Mucosa of descending colon (tissue), 3 donors: ENCODE results near the gene MAT1A. TPM values are rescaled to one million over a fixed set of nuclear protein-coding genes. Genes with fewer than 3 reads are reported as not detected.

Source experiments
- ATAC-seq: fragments of 200-7000 bp; cut with Tn5 transposase; one replicate; pipeline ENCODE4 v1.9.1; 2020; ENCODE audit warnings: mild to moderate bottlenecking, moderate library complexity
- DNase-seq, 3 donors: peaks; one replicate each; pipeline ENCODE4 v3.0.0-alpha.2; 2020
- H3K36me3 ChIP-seq: fragments of 200-600 bp; one replicate; pipeline ENCODE4 v1.8.0; 2021; ENCODE audit warnings: low read depth, mild to moderate bottlenecking
- H3K4me1 ChIP-seq: fragments of 200-600 bp; one replicate; pipeline ENCODE4 v1.8.0; 2021; ENCODE audit warnings: low read depth, mild to moderate bottlenecking
- H3K4me3 ChIP-seq: fragments of 200-600 bp; one replicate; pipeline ENCODE4 v1.8.0; 2021; ENCODE audit warnings: mild to moderate bottlenecking
- H3K9me3 ChIP-seq: fragments of 200-600 bp; one replicate; pipeline ENCODE4 v1.8.0; 2021; ENCODE audit warnings: mild to moderate bottlenecking
- CTCF ChIP-seq: fragments of 200-600 bp; IDR thresholded peaks from one replicate; pipeline ENCODE4 v1.8.0; 2022; ENCODE audit warnings: antibody characterized with exemption, mild to moderate bottlenecking
- intact Hi-C, 2 donors: fragments of 100-400 bp; cut with DNase I in 1 of 2; cut with micrococcal nuclease in 1 of 2; formaldehyde crosslinking; loops; one replicate each; pipeline versions ENCODE4 v1.11.0 to v1.11.1; 2022; cut with DNase I, micrococcal nuclease
- total RNA-seq, 3 donors: library from RNA; stranded (reverse); fragmentation: NEBNext Ultra II Directional in 2 of 3; extraction: Animal tissue kit (Norgen Biotek cat#: 25700) in 2 of 3; gene quantifications; one replicate each; pipeline versions ENCODE4 v1.2.1 to v1.2.4, GENCODE V29; 2021 to 2023
- donor health status: DM: no; HTN: no; CAD: no; lungs with moderate emphysema.
- donor health status: DM: no; HTN: no; CAD: no.
- donor health status: DM: no; HTN: yes; CAD: no.

MAT1A gene
- total RNA-seq, 3 donors from 2014 or later, result 0.89 TPM; not detected in 2

- Histone ChIP-seq H3K9me3 (no peaks in the 10 kb centered on the region), H3K4me1 (no peaks in the 10 kb centered on the region), H3K36me3 (no peaks in the 10 kb centered on the region), H3K4me3 (no peak overlapping the region)
- intact Hi-C loops, result no loop called here
- no peak for TF ChIP-seq CTCF
- DNase-seq, result no peak
- no peak for ATAC-seq
These were observed 14.9 kb downstream of the MAT1A start for GRCh38 chr10:80274396-80275134.

- intact Hi-C loops, result no loop called here
- H3K4me3 ChIP-seq, result no peak overlapping the region
- H3K36me3 ChIP-seq, result no peaks in the 10 kb centered on the region
- DNase-seq (no peak), ATAC-seq (no peak)
- TF ChIP-seq CTCF, result no peak
- H3K4me1 ChIP-seq, result no peaks in the 10 kb centered on the region
- H3K9me3 ChIP-seq, result no peaks in the 10 kb centered on the region
These were observed 15.8 kb downstream of the MAT1A start for GRCh38 chr10:80273523-80274170.

GRCh38 chr10:80272793-80273522, 16.5 kb downstream of the MAT1A start:
- no peak for ATAC-seq

GRCh38 chr10:80271416-80271815, 18.0 kb downstream of the MAT1A start:
- TF ChIP-seq CTCF, result no peak
- Histone ChIP-seq H3K4me1 (no peaks in the 10 kb centered on the region), H3K36me3 (no peaks in the 10 kb centered on the region), H3K4me3 (no peak overlapping the region), H3K9me3 (no peaks in the 10 kb centered on the region)
- DNase-seq, result no peak
- no peak for ATAC-seq
- intact Hi-C loops, result no loop called here

More at GRCh38 chr10:80272793-80273522, 16.5 kb downstream of the MAT1A start:
- Histone ChIP-seq H3K9me3 (no peaks in the 10 kb centered on the region), H3K36me3 (no peaks in the 10 kb centered on the region), H3K4me1 (no peaks in the 10 kb centered on the region), H3K4me3 (no peak overlapping the region)
- intact Hi-C loops, result no loop called here
- no peak for DNase-seq
- TF ChIP-seq CTCF, result no peak

DNA sequence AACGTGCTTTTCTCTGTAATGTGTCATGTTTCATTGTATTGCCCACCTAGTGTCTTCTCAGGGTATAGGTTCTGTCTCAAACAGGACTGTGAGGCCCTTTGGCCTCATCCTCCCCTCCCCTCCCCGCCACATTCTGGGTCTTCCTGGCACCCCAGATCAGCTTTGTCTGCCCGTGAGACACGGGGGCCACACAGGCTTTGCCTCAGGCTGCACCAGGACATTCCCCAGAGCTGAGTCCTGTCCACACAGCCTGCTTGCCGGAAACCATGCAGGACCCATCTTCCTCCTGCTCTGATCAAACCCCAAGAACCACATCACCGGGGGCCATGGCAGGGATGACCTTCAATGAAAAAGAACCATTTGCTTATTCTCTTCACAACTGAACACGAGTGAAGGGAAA, 18.6 kb downstream of the MAT1A start:
- TF ChIP-seq CTCF, result no peak
- intact Hi-C loops, result no loop called here
- Histone ChIP-seq H3K9me3 (no peaks in the 10 kb centered on the region), H3K4me1 (no peaks in the 10 kb centered on the region), H3K4me3 (no peak overlapping the region), H3K36me3 (no peaks in the 10 kb centered on the region)
- DNase-seq, result no peak
- no peak for ATAC-seq
